Measurements from ENCODE around the gene RHBDD1. TPM values are rescaled to one million over a fixed set of nuclear protein-coding genes. Genes with fewer than 3 reads are reported as not detected.

Gene RHBDD1
- total RNA-seq, 1 donor from 2014 or later = 29.9 TPM

DNA sequence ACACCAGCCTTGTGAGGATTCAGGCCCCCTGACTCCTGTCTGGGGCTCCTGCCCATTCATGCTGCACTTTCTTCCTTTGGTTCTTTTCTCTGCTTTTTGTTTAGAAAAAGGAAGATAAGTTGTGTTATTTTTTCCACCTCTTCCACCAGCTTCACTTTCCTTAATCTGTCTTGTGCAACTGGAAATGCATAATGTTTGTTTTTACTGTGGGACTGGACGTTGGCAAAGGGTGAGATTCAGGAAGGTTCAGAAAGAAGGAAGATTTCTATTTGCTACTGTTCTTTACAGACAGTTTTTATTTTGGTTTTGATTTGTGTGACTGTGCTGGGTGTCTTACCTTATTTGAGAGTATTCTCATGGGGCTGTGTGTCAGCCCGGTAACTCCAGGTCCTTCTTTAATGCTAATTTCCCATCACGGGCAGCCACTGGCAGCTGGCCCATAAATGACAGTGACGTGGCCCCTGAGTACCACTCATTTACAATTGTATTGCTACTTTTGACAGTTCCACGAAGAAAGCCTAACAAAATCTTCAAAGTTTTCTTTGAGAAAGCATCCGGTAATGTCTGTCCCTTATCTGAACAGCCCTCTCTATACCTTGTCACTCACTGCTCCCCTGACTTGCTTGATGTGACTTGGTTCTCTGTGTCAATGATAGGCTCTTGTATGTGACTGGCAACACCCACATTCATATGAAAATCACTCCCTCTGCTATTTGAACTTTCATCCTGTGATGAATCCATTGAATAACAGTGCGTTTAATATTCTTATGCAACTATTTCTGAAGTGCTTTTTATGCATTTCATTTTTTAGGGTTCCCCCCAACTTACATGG lies 32.7 kb downstream of the RHBDD1 start:
- Mint-ChIP-seq H3K27me3 (ENCODE audit: unreplicated experiment) (peaks cover 3% of the 10 kb centered on the region), H3K27ac (ENCODE audit: unreplicated experiment) (no peak overlapping the region), H3K4me1 (ENCODE audit: low read depth, unreplicated experiment) (peaks cover 6% of the 10 kb centered on the region), H3K9me3 (ENCODE audit: unreplicated experiment) (peaks cover 1% of the 10 kb centered on the region), H3K4me3 (ENCODE audit: unreplicated experiment) (no peak overlapping the region), H3K36me3 (ENCODE audit: unreplicated experiment) (no peaks in the 10 kb centered on the region)
- no peak for DNase-seq
- TF ChIP-seq, protein P1, sequence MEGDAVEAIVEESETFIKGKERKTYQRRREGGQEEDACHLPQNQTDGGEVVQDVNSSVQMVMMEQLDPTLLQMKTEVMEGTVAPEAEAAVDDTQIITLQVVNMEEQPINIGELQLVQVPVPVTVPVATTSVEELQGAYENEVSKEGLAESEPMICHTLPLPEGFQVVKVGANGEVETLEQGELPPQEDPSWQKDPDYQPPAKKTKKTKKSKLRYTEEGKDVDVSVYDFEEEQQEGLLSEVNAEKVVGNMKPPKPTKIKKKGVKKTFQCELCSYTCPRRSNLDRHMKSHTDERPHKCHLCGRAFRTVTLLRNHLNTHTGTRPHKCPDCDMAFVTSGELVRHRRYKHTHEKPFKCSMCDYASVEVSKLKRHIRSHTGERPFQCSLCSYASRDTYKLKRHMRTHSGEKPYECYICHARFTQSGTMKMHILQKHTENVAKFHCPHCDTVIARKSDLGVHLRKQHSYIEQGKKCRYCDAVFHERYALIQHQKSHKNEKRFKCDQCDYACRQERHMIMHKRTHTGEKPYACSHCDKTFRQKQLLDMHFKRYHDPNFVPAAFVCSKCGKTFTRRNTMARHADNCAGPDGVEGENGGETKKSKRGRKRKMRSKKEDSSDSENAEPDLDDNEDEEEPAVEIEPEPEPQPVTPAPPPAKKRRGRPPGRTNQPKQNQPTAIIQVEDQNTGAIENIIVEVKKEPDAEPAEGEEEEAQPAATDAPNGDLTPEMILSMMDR (IDR thresholded peaks at IDR 0.05; ENCODE audit: partially characterized antibody, unreplicated experiment) = no peak

DNA sequence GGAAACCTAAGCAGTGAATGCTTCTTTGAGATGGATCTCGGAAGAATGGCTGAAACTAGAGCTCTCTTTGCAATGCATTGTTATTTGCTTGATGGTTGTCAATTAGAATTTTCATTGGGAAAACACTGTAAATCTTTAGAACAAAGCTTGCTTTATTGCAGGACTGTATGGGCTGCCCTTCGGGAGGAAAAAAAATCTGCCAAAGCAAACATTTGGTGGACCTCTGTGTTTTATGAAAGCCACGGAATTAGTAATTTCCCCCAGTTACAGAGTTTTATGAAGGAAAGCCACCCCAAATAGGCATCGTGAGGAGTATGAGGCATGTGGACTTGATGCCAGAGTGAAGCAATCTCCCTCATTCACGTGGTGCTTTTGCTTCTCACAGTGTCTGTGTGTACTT lies 33.5 kb downstream of the RHBDD1 start:
- no peaks in the 10 kb centered on the region for H3K36me3 Mint-ChIP-seq (ENCODE audit: unreplicated experiment)
- H3K4me1 Mint-ChIP-seq (ENCODE audit: low read depth, unreplicated experiment) = peaks cover 6% of the 10 kb centered on the region
- no peaks in the 10 kb centered on the region for H3K27me3 Mint-ChIP-seq (ENCODE audit: unreplicated experiment)
- H3K27ac Mint-ChIP-seq (ENCODE audit: unreplicated experiment) = no peak overlapping the region
- TF ChIP-seq, protein P1 (IDR thresholded peaks at IDR 0.05; ENCODE audit: partially characterized antibody, unreplicated experiment) = no peak
- no peak for DNase-seq
- H3K9me3 Mint-ChIP-seq (ENCODE audit: unreplicated experiment) = peaks cover 3% of the 10 kb centered on the region
- no peak overlapping the region for H3K4me3 Mint-ChIP-seq (ENCODE audit: unreplicated experiment)

DNA sequence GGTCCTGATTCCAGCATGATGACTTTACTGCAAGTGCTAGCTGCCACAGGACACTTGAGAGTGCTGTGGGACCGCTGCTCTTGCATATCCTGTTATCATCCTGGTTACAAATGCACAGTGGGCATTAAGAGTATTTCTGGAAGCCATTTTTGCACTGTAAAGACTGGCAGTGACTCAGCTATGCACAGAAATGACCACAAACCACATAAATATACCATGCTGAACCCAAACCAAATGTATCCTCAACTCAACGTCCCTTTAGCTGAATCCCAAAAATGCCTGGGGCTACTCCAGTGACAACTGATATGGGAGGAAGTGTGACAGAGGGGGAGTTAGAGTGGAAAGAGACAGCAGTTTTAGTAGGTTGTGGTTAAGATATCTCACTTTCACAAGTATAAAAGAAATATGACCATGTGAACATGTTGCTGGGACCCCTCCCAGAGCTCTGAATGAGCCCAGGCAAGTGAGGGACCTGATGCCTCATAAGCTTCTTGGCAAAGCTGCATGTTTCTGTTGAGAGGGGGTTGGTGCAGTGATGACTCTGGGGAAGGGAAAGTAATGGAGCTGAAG lies 37.3 kb downstream of the RHBDD1 start:
- H3K36me3 Mint-ChIP-seq (ENCODE audit: unreplicated experiment) = no peaks in the 10 kb centered on the region
- no peak overlapping the region for H3K4me3 Mint-ChIP-seq (ENCODE audit: unreplicated experiment)
- no peaks in the 10 kb centered on the region for H3K27me3 Mint-ChIP-seq (ENCODE audit: unreplicated experiment)
- no peak overlapping the region for H3K27ac Mint-ChIP-seq (ENCODE audit: unreplicated experiment)
- peaks cover 6% of the 10 kb centered on the region for H3K4me1 Mint-ChIP-seq (ENCODE audit: low read depth, unreplicated experiment)
- TF ChIP-seq, protein P1 (IDR thresholded peaks at IDR 0.05; ENCODE audit: partially characterized antibody, unreplicated experiment) = no peak
- H3K9me3 Mint-ChIP-seq (ENCODE audit: unreplicated experiment) = peaks cover 3% of the 10 kb centered on the region
- no peak for DNase-seq

DNA sequence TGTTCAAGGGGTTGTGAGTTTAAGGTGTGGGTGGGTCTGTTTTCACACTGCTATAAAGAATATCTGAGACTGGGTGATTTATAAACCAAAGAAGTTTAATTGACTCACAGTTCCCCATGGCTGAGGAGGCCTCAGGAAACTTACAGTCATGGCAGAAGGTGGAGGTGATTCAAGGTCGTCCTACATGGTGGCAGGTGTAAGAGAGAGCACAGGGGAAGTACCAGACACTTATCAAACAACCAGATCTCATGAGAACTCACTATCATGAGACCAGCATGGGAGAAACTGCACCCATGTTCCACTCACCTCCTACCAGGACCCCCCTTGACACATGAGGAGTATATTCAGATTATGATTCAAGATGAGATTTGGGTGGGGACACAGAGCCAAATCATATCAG lies 38.0 kb downstream of the RHBDD1 start:
- H3K4me1 Mint-ChIP-seq (ENCODE audit: low read depth, unreplicated experiment) = peaks cover 3% of the 10 kb centered on the region
- no peaks in the 10 kb centered on the region for H3K36me3 Mint-ChIP-seq (ENCODE audit: unreplicated experiment)
- no peak for DNase-seq
- TF ChIP-seq, protein P1 (IDR thresholded peaks at IDR 0.05; ENCODE audit: partially characterized antibody, unreplicated experiment) = no peak
- H3K9me3 Mint-ChIP-seq (ENCODE audit: unreplicated experiment) = peaks cover 3% of the 10 kb centered on the region
- H3K27me3 Mint-ChIP-seq (ENCODE audit: unreplicated experiment) = no peaks in the 10 kb centered on the region
- no peak overlapping the region for H3K4me3 Mint-ChIP-seq (ENCODE audit: unreplicated experiment)
- no peak overlapping the region for H3K27ac Mint-ChIP-seq (ENCODE audit: unreplicated experiment)

DNA sequence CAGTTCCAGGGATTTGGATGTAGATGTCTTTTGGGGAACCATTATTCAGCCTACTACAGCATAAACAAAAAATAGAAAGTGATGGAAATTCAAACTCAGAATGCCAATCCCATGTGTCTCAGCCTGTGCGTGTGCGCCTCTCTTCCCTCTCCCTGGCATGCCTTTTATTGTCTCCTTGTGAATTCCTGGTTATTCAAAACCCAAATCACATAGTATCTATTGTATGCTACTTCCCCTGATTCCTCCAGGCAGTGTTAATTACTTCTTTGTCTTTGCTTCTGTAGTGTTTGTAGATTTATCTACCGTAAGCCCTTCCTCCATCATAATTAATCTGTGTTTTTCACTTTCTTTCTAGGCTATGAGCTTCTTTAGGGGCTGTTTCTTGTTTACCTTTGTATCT lies 38.9 kb downstream of the RHBDD1 start:
- Mint-ChIP-seq H3K27ac (ENCODE audit: unreplicated experiment) (no peak overlapping the region), H3K4me1 (ENCODE audit: low read depth, unreplicated experiment) (no peaks in the 10 kb centered on the region), H3K4me3 (ENCODE audit: unreplicated experiment) (no peak overlapping the region), H3K36me3 (ENCODE audit: unreplicated experiment) (no peaks in the 10 kb centered on the region), H3K9me3 (ENCODE audit: unreplicated experiment) (peaks cover 3% of the 10 kb centered on the region), H3K27me3 (ENCODE audit: unreplicated experiment) (no peaks in the 10 kb centered on the region)
- TF ChIP-seq, protein P1 (IDR thresholded peaks at IDR 0.05; ENCODE audit: partially characterized antibody, unreplicated experiment) = no peak
- DNase-seq = no peak

Measured in glutamatergic neuron (in vitro differentiated cells).